GM18519 (cell line): ENCODE measurements around the gene PKNOX1.
"Not testable (repeated sequence)": the region's sequence is repeated elsewhere in the genome, so short reads cannot be mapped to it uniquely, and the experiment has no call there.

Source experiments
- ATAC-seq: cut with Tn5 transposase; IDR thresholded peaks from one replicate; pipeline ENCODE4 v1.9.1; 2021; ENCODE audit warnings: mild to moderate bottlenecking, moderate library complexity; ENCODE audit not compliant: unreplicated experiment, low FRiP score

Gene PKNOX1

GRCh38 chr21:42951193-42951592 lies 23.2 kb upstream of the PKNOX1 start:
- not testable (repeated sequence) for ATAC-seq

GRCh38 chr21:42956824-42957630 lies 17.3 kb upstream of the PKNOX1 start:
- ATAC-seq = peak; percentile 94

GRCh38 chr21:42958122-42958521 lies 16.2 kb upstream of the PKNOX1 start:
- not testable (repeated sequence) for ATAC-seq

DNA sequence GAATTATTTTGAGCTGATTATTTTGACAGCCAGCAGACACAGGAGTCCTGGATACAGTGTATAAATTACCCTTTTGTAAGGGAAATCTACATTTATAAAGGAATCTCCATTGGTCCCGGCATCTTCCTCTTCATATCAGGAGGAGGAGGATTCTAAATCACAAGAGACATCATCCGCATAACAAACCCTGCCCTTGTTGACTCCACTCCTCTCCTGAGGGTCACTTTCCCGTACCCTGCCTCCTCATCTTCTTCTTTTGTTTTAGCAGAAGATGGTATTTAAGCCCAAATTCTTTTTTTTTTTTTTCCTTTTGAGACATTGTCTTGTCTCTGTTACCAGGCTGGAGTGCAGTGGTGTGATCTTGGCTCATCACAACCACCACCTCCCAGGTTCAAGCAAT lies 14.6 kb upstream of the PKNOX1 start:
- ATAC-seq = no peak

GRCh38 chr21:42962380-42963007 lies 11.9 kb upstream of the PKNOX1 start:
- no peak for ATAC-seq

GRCh38 chr21:42964086-42964485 lies 10.3 kb upstream of the PKNOX1 start:
- no peak for ATAC-seq

- no peak for ATAC-seq
Observed at GRCh38 chr21:42964546-42965210, 9.7 kb upstream of the PKNOX1 start.

DNA sequence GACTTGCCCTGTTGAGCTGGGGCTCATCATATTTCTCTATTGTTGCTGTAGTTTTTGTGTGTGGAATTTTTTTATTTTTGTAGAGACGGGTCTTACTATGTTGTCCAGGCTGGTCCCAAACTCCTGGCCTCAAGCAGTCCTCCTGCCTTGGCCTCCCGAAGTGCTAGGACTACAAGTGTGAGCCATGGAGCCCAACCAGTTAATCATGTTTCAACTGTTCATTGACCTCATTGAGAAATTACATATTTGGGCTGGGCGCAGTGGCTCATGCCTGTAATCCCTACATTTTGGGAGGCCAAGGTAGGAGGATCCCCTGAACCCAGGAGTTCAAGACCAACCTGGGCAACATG lies 9.2 kb upstream of the PKNOX1 start:
- ATAC-seq = no peak

DNA sequence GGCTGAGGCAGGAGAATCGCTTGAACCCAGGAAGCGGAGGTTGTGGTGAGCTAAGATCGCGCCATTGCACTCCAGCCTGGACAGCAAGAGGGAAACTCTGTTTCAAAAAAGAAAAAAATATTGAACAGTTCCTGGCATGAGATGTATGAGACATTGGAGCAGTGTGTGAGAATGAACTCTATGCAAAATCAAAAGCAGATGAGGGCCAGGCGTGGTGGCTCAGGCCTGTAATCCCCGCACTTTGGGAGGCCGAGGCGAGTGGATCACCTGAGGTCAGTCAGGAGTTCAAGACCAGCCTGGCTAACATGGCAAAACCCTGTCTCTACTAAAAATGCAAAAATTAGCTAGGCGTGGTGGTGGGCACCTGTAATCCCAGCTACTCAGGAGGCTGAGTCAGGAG lies 6.7 kb upstream of the PKNOX1 start:
- not testable (repeated sequence) for ATAC-seq

- ATAC-seq = no peak
Observed at GRCh38 chr21:42969193-42969600, 5.2 kb upstream of the PKNOX1 start.

GRCh38 chr21:42970946-42971653 lies 3.3 kb upstream of the PKNOX1 start:
- no peak for ATAC-seq

DNA sequence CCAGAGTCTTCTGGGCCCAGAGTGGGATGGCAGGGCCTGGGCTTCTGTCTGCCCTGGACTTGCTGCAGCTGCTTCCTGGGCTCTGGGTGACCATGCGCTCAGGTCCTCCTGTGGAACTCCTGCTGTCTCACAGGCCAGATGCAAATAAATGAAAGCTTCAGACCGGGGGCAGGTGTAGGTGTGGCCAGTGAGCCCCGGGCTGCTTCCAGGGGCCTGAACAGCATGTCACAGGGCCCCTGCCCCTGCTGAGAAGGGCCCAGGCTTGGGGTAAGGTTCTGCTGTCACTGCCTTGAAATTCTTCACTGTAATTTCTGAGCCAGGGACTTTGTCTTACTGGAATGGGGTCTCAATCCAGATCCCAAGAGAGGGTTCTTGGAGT lies 2.5 kb upstream of the PKNOX1 start:
- ATAC-seq = no peak

DNA sequence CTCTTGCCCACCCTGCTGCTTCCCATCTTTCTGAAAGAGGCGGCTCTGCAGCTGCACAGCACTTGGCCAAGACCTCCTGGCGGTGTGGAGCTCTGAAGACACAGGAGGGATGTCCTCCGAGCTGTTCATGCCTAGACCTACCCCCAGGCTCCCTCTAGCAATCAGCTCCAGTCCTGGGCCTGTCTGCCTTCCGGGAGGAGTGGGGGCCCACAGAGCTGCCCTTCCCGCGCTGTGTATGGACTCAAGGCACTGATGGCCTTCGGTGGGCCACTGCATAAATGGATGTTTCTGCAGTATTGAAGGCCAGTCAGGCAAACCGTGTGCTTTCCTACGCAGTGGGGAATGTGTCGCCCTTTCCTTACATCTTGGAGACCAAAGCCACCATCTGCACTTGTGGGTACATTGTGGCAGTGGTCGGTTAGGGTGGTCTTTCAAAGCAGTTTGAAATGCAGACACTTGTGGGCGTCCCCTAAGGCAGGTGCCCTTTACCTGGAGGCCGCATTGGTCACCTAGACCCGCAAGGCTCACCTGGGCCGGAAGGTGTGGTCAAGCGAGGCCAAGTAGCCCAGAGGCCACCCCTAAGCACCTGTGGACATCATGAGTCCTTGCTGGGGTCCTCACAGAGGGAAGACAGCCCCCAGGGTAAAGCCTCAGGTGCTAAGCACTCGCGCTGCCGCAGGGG lies 912 bp upstream of the PKNOX1 start:
- no peak for ATAC-seq

DNA sequence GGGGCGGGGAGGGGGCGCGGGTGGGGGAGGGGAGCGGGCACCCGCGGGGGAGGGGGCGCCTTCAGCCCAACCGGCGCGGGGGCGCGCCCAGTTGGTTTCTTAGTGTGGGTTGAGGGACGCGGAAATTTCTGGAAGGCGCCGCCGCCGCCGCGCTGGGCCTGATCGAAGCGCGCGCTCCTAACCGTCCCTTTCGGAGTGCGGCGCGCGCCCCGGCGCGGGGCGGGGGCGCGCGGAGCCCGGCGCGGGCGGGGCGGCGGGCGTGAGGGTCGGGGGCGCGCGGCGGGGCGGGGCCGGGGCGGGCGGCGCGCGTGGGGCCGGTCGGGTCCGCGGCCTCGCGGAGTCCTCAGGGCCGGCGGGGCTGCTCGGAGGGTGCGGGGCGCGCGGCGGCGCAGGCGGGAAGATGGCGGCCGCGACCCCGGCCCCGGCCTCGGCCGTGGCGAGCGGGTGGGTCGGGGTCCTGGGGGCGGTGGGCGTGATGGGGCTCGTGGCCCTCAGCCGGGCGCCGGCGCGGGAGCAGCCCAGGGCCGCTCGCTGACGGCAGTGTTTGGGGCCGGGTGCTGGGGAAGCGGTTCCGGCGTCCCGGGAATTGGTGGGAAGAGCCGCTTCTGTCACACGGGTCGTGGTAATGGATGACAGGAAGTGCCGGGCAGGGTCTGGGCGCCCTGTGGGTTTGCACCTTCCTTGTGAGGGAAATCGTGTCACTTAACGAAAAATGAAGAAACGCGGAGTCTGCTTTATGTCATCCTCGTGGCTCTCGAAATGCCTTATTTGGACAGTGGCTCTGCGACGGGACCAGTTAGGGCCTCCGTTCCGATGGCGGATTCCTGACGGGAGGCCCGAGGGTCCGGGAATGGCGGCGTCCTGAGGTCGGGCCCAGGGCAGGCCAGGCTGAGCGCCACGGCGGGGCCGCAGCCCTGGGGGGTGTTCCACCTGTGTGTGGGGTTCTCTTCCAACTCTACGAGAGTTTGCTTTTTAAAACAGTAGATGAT lies 764 bp downstream of the PKNOX1 start:
- ATAC-seq = peak; percentile 14

DNA sequence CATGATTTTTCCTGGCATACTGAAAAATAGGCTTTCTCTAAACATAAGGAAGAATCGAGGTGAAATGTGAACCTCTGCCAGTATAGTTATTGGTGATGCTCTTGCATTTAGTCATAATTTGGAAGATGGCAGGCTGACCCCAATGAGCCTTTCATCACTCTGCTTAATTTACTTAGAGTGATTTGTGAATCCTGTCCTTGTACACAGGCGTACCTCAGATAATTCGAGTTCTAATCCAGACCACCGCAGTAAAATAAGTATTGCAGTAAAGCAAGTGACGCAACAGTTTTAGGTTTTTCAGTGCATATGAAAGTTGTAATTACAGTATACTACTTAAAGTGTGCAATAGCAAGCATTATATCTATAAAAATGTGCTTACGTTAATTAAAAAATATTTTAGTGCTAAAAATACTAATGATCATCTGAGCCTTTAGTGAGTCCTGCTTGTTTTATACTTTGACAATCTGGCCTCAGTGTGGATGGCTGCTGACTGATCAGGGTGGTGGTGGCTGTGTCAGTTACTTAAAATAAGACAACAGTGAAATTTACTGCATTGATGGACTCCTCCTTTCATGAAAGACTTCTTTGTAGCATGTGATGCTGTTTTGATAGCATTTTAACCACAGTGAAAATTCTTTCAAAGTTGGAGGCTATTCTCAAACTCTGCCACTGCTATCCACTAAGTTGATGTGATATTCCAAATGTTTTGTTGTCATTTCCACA lies 1.7 kb downstream of the PKNOX1 start:
- ATAC-seq = no peak

- ATAC-seq = no peak
Observed at GRCh38 chr21:42980312-42981213, 6.2 kb downstream of the PKNOX1 start.

- ATAC-seq = no peak
Observed at GRCh38 chr21:42981214-42981523, 6.8 kb downstream of the PKNOX1 start.

- ATAC-seq = no peak
Observed at GRCh38 chr21:42981862-42982261, 7.5 kb downstream of the PKNOX1 start.
